HG03575 (cell line): Measurements from ENCODE around the gene ELSPBP1.
"Not testable (repeated sequence)": the region's sequence is repeated elsewhere in the genome, so short reads cannot be mapped to it uniquely, and the experiment has no call there.

Source experiments
- ATAC-seq: cut with Tn5 transposase; IDR thresholded peaks from one replicate; pipeline ENCODE4 v1.9.1; 2021; ENCODE audit not compliant: unreplicated experiment, insufficient number of reproducible peaks, low FRiP score; ENCODE audit errors: extremely low read depth

ELSPBP1 gene

DNA sequence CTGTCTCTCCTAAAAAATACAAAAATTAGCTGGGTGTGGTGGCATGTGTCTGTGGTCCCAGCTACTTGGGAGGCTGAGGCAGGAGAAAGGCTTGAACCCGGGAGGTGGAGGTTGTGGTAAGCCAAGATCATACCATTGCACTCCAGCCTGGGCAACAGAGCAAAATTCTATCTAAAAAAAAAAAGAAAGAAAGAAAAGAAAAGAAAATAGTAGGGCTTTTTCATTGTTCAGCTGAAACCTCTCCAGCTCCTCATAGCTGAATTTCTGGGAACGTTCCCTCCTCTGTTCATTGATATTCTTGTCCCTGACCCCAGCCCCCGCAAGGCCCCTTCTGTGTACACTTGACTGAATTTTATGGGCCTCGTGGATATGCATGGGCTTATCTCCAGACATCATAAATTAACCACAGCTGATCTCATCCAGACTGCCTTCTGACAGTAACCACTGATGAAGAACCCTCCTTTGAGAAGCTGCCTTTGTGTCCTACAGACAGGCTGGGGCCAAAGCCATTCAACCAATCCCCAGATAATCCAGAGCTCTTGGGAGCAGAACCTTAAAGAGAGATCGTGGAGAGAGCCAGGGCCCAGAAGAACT, at the start of gene ELSPBP1:
ELSPBP1 (plus strand) TSS at position 424 of the 594 bp plus-strand sequence. CDS start 14,036 bp downstream, outside the sequence.
- ATAC-seq: no peak

DNA sequence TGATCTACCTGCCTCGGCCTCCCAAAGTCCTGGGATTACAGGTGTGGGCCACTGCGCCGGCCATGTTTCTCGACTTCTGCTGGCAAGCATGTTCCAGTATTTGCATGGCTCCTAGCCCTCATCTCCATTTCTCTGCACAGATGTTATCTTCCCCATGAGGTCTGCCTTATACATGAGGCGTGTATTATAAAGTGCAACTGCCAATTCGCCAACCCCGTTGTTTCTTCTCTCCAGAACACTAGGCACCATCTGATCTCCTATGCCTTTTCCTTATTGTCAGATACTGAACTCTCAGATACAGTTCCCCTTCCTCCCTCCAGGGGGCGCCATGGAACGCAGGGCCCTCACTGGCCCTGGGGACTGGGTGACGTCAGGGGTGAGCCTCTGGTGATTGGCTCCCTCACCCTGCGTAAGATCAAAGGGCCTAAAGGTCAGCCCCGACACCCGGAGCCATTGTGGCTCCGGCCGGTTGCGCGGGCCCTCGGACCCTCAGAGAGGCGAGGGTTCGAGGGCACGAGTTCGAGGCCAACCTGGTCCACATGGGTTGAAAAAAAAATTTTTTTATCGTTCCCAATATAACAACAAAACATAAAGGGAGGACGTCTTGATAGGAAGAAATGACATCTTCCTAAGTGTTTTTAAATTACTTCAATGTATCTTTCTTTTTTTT, 44.4 kb upstream of the ELSPBP1 start:
- ATAC-seq: not testable (repeated sequence)

DNA sequence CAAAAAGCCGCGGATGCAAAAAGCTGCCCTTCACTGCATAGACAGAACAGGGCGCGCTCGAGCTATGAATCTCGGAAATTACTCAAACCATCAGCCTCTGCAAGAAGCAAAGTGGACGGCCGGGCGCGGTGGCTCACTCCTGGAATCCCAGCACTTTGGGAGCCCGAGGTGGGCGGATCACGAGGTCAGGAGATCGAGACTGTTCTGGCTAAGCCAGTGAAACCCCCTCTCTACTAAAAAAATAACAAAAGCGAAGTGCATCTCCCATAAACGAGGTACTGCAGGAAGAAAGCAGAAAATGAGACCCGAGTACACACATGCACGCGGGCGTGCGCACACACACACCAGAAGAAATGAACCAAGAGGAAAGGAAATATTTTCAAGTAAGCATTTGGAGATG, 42.3 kb upstream of the ELSPBP1 start:
- not testable (repeated sequence) for ATAC-seq

DNA sequence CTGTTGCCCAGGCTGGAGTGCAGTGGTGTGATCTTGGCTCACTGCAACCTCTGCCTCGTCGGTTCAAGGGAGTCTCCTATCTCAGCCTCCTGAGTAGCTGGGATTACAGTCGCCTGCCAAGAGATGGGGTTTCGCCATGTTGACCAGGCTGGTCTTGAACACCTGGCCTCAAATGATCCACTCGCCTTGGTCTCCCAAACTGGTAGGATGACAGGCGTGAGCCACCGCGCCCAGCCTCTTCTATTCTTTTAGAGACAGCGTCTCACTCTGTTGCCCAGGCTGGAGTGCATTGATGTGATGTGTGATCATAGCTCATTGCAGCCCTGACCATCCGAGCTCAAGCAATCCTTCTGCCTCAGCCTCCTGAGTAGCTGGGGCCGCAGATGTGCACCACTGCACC, 38.5 kb upstream of the ELSPBP1 start:
- not testable (repeated sequence) for ATAC-seq

DNA sequence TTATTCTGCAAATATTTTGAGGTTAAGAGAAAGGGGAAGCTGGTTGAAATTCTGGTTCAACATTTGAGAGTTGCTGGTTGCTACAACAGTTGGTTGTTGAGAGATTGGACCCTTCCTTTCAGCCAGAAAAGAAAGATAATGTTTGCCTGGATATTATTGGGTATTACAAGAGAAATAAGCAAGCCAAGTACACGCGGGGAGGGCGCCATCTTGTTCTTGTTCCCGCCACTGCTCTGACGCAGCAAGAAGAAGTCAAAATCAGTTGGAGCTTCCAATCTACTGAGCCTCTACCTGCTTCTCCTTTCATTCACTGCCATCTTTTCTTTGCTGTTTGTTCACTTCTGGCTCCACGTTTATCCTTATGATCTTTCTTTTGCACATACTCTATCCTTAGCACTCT, 20.9 kb upstream of the ELSPBP1 start:
- no peak for ATAC-seq

DNA sequence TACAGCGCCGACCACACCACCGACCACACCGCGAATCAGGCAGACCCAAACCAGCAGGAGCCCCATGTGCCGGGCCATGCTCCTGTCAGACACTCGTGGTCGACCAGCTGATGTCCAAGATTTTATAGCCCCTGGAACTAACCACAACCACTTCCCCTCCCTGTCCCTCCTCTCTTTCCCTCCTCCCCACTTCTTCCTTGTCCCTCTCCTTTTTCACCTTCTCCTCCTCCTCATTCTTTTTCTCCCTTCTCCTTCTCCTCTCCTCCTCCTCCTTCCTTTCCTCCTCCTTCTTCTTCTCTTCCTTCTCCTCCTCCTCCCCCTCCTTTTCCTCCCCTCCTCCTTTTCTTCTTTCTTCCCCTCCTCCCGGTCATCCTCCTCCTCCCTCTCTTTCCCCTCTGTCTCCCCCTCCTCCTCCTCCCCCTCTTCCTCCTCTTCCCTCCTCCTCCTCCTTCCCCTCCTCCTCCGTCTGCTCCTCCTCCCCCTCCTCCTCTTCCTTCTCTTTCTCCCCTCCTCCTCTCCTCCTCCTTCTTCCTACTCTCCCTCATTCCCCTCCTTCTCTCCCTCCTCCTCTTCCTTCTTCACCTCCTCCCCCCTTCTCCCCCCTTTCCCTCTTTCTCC, 3.1 kb upstream of the ELSPBP1 start:
- ATAC-seq: no peak

DNA sequence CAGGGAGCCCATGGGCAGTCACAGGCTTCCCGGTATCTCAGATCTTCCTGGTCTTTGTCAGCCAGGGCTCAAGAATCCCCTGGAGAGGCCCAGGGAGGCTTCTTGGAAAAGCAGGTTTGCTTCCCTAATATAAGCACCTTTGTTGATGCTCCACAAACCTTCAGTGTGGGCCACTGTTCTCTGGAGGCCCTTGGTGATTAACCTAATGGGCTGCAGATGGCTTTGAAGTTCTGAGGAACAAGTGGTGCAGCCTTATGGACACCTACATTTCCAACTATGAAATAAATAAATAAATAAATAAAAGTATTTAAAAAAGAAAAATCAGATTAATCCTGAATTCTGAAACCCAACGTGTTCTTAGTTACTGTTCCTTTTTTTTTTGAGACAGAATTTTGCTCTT, 2.4 kb upstream of the ELSPBP1 start, which contains the start of gene BSPH1:
BSPH1 (minus strand) TSS at position 101 of the 400 bp plus-strand sequence; CDS start at position 12, 89 bp downstream.
- no peak for ATAC-seq

DNA sequence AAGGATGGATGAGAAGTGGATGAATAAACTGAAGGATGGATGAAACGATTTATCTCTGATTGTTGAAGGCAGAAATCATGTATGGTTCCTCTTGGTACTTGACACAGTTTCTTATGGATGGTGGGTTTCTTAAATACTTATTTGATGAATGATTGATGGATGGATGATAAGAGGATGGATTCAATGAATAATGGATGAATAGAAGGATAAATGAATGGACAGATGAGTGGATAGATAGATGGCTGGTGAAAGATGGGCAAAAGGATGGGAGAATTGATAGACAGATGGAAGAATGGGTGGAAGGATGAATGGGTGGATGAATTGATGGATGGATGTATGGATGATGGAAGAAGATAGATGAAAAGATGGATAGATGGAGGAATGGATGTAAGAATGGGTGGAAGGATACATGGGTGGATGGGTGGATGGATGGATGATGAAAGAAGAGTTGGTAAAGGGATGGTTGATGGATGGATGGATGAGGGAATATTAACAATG, 1.8 kb downstream of the ELSPBP1 start:
- no peak for ATAC-seq

DNA sequence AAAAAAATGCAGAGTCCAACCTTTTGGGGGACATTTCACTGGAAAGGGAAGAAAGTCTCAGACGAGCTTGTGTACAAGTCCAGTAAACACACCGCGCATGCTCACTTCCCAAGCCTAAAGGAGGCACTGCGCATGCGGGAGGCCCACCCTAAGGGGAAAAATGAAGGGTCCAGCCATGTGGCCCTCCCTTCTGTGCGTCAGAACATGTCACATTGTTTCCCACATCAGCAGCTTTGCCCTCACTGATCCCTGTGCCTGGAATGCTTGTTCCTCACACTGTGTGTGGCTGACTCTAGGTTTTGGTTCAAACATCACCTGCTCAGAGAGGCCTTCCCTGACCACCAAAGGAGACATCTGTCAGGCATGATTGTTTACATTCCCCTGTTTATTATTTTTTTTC, 4.4 kb downstream of the ELSPBP1 start:
- no peak for ATAC-seq

DNA sequence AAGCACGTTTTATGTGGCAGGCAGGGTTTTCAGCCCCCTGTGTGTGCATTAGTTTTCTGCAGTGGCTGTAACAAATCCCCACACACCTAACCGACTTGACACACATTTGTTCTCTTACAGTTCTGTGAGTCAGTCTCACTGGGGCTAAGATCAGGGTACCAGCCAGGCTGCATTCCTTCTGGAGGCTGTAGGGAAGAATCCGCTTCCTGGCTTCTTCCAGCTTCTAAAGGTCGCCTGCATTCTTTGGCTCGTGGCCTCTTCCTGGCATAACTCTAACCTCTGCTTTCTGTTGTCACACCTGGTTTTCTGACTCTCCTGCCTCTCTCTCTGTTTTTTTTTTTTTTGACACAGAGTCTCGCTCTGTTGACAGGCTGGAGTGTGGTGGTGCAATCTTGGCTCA, 6.4 kb downstream of the ELSPBP1 start:
- ATAC-seq: no peak

DNA sequence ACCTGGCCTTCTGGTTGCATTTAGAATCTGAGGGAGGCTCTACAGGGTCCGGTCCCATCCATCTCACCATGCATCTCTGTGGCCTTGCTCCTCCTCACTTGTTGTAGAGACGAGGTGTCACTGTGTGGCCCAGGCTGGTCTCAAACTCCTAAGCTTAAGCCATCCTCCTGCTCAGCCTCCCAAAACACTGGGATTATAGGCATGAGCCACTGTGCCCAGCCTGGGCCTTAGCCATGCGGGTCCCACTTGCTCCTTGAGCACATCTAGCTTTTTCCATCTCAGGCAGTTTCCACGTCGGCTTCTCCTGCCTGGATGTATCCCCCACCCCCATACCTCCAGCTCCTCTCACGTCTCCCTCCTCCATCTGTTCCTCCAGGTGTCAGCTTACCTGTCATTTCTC, 9.8 kb downstream of the ELSPBP1 start:
- no peak for ATAC-seq

DNA sequence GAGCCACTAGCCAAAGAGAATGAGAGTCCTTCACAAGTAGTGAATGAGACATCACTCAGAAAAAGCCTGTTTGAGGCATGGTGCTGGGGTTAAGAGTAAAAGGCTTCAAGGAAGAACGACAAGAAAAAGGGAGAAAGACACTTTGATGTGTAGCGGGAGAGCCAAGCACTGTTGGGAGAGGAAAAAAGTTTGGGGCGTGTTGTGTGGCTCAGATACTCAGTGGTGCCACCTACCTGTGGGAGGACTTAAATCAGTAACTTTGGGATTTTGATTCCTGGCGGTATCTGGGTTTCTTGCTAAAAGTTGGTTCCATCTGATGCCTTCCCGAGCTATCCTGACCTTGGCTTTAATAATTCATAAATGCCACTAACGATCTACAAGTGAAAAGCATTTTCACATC, 12.3 kb downstream of the ELSPBP1 start:
- ATAC-seq: no peak

DNA sequence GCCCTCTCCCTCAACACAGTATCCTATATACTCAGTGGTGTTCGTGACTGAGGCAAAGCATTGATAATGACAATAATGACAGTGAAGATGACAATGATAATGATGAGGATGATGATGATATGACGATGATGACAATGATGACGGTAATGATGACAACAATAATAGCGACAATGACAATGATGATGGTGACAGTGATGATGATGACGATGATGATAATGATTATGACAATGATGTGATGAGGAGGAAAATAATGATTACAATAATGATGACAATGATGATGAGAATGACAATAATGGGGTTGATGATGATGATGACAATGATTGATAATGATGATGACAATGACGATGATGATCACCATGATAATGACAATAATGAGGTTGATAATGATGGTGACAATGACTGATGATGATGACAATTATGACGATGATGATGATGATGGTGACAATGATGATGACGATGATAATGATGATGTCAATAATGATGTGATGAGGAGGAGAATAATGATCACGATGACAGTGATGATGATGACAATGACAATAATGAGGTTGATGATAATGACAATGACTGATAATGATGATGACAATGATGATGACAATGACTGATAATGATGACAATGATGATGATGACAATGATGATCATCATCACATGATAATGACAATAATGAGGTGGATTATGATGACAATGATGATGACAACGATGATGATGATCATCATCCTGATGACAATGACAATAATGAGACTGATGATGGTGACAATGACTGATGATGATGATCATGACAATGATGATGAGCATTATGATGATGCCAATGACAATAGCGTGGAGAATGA, 16.7 kb downstream of the ELSPBP1 start:
- no peak for ATAC-seq

DNA sequence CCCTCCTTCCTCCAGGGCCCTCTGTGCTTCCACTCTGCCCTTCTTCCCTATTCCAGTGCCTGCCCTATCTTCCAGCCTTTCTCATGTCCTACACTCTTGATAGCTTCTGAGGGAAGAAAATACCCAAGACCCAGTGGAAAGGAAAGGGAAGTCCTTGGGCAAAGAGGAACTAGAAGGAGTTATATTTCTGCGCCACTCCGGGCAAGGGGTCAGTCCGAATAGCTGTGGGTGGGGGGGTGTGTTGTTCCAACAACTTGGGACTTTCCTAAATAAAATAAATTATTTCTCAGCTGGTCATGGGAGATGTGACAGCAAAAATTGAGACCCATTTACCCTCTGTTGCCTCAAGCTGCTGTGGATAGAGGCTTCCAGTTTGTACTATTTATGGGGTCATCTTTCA, 26.3 kb downstream of the ELSPBP1 start:
- ATAC-seq: no peak

DNA sequence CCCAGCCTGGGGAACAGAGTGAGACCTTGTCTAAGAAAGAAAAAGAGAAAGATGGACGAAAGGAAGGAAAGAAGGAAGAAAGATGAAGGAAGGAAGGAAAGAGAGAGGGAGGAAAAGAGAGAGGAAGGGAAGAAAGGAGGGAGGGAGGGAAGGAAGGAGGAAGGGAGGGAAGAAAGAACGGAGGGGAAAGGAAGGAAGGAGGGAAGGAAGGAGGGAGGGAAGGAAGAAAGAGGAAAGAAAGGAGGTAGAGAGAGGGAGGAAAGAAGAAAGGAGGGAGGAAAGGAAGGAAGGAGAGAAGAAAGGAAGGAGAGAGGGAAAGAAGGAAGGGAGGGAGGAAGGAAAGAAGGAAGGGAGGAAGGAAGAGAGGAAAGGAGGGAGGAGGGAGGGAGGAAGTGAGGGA, 28.6 kb downstream of the ELSPBP1 start:
- no peak for ATAC-seq

DNA sequence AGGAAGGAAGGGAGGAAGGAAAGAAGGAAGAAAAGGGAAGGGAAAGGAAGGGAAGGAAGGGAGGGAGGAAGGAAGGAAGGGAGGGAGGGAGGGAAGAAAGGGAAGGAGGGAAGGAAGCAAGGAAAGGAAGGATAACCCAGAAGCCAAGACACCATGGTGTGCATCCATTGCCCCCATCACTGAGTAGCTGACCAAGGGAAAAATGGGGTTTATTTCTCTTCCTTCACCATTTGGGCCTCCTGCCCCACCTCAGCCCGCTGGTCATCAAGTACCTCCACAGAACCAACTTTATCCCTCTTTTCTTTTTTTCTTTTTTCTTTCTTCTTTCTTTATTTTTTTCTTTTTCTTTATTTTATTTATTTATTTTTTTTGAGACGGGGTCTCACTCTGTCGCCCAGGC, 29.1 kb downstream of the ELSPBP1 start:
- ATAC-seq: no peak

DNA sequence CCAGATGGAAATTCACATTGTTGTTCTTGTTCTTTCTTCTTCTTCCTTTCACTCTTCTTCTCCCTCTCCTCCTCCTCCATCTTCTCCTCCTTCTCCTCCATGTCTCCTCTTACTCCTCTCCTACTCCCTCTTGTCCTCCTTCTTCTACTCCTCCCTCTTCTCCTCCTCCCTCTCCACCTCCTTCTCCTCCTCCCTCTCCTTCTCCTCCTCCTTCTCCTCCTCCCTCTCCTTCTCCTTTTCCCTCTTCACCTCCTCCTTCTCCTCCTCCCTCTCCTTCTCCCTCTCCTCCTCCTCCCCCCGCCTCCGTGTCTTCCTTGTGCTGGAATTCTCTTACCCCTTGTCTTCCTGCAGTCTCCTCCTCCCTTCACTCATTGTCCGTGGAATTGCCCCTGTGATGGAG, 31.0 kb downstream of the ELSPBP1 start:
- no peak for ATAC-seq

DNA sequence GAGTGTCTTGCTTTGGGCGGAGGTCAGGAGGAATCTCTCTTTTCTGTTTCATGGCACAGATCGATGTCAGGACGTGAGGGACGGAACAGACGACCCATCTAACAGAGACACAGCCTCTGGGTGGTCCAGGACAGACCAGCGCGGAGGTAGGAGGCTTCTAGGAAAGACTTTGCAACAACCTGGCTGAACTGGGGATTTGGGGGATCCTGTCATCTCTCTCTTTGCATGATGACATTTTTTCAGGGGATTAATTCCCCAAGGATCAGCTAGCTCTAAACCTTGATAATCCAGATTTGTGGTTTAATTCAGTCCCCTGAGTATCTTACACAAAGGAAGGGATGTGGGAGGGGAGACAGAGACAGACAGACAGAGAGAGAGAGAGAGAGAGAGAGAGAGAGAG, 35.0 kb downstream of the ELSPBP1 start:
- ATAC-seq: no peak

DNA sequence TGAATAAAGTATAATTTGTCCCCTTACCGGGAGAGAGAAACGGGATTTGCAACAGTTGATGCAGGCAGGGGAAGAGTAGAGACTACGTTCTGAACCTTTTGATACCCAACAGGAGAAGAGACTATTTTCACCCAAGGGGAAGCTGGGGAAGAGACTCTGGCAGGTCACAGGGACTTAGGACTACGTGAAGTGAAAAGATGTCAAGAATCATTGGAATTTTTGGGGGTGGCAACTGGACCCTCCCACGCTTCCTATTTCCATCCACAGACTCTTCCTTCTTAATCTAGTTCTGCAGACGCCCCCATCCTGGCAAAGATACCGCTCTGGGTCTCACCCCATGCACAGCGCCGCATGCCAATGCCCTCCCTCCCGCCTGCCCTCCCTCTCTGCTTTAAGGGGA, 35.6 kb downstream of the ELSPBP1 start:
- no peak for ATAC-seq
